Inflammatory macrophage (primary cell): Measurements from ENCODE around the gene FOLR2.
"Not testable (repeated sequence)": the region's sequence is repeated elsewhere in the genome, so short reads cannot be mapped to it uniquely, and the experiment has no call there.

Source experiments
- DNase-seq, 2 donors: peaks; one replicate each; pipeline ENCODE4 v3.0.0-alpha.2; 2020 to 2022

The FOLR2 gene

DNA sequence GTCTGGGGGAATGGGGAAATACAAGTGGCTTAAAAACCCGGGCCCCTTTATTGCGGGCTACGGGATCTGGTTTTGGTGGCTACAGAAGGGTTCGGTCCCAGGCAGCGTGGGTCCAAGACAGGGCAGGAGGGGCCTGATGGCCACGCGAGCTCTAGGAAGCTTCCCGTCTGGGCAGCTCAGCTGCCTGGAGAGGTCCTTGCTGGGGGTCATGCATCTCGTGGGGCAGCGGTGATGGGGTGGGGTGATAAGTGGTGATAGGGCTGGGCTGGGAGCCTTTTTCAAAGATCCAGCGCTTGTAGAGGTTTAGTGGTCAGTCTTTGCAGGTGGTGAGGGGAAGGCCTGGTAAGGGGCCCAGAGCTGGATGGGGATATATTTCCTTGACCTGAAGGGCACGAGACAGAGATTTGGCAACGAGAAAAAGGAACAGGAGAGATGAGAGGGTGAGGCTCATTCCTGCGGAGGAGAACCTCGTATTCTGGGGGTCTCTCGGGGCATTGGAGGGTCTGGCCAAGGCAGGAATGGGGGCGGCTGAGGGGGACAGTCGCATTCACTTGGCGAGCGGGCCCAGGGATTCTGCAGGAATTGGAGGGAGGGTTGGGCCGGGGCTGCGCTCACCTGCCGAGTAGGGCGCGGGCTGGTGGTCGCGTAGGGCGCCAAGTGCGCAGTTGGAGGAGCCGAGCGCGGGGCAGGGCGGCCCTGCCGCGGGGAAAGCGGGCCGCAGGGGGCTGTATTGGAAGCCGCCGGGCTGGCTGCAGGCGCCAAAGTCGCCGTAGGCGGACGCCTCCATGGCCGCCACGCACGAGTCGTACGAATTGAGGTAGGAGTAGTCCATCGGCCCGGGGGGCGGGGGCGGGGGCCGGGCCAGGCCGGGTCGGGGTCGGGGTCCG, 26.8 kb downstream of the FOLR2 start:
- DNase-seq = no peak

DNA sequence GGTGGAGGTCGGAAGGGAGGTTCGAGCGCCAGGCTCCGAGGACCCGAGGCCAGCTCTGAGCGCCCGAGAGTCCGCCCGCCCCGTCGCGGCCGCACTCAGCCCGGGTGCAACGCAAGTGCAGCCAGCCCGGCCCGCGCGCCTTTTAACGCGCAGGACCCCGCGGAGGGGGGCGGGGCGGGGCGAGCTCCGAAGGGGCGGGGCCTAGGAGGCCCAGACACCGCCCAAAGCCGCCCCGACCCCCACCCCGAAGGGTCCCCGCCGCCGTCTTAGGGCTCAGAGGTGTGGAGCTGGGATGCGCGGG, 27.4 kb downstream of the FOLR2 start, which contains the start of gene PHOX2A:
Gene PHOX2A (minus strand): TSS at position 117 of the 301 bp plus-strand sequence. CDS start 172 bp downstream, outside the sequence.
- no peak for DNase-seq

- DNase-seq = no peak
Measured at GRCh38 chr11:72244361-72245262, 28.0 kb downstream of the FOLR2 start.

DNA sequence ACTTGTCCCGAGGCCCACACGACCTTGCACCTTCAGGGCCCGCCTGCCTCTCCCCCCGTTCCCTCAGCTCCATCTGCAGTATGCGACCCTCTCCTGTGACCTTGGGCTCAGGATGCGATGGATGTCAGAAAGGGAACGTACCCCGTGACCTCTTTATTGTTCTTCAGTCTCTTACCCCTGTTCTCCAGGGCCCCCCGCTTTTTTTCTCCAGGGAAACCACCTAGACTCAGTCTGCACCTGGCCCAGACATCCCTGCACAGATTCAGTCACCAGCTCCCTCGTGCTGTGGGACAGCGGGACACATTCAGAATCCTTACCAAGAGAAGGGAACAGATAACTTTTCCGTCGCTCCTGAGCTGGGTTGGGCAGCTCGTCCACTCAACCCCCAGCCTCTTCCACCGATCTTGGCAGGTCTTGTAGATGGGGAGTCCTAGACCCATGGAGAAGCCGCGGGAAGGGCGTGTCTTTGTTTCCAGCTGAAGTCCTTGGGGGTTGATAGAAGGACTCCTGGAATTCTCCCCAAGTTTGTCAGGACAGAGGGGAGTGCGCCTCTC, 28.7 kb downstream of the FOLR2 start:
- no peak for DNase-seq

DNA sequence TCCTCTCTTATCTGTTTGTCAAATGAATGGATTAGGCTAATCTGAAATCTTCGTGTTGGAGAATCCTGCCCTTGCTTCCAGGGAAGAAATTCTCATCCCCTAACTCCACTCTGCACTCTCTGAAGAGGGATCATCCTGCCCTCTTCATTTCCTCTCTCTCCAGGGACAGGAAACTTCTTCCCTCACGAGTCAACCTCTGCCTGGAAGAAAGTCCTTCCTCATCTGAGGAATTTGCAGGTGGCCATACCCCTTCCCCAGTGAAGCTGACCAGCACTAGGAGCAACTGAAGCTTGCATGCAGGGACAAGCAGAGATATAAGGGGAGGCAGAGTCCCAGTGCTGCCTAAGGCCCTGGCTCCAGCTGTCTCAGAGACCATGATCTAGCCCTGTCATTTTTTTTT, 31.0 kb downstream of the FOLR2 start:
- DNase-seq = no peak

- no peak for DNase-seq
Measured at GRCh38 chr11:72249961-72250360, 33.4 kb downstream of the FOLR2 start.

- no peak for DNase-seq
Measured at GRCh38 chr11:72250661-72251464, 34.3 kb downstream of the FOLR2 start.

- no peak for DNase-seq
Measured at GRCh38 chr11:72251614-72252013, 35.0 kb downstream of the FOLR2 start.

- peak in 1 of 2 donors; percentile 28 for DNase-seq
Measured at GRCh38 chr11:72253392-72253791, 36.8 kb downstream of the FOLR2 start.

- no peak for DNase-seq
Measured at GRCh38 chr11:72254299-72254993, 37.9 kb downstream of the FOLR2 start.

DNA sequence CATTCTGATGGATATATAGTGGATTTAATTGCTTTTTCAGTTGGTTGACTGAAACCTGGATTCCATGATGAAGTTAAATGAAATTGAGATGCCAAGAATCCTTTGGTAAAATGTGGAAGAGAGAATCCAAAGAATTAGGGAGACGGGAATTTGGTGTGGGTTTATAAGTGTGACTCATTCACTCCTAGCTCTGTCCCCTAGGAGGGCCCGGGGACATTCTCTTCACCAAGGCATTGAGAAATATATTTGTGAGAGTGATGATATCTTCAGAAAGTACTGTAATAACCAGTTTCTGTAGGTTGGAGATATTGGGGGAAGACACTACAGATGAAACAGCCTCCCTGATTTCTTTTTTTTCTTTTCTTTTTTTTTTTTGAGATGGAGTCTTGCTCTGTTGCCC, 41.0 kb downstream of the FOLR2 start:
- DNase-seq = no peak

GRCh38 chr11:72259490-72259889, 42.9 kb downstream of the FOLR2 start:
- no peak for DNase-seq

GRCh38 chr11:72260574-72260973, 44.0 kb downstream of the FOLR2 start:
- DNase-seq = no peak

DNA sequence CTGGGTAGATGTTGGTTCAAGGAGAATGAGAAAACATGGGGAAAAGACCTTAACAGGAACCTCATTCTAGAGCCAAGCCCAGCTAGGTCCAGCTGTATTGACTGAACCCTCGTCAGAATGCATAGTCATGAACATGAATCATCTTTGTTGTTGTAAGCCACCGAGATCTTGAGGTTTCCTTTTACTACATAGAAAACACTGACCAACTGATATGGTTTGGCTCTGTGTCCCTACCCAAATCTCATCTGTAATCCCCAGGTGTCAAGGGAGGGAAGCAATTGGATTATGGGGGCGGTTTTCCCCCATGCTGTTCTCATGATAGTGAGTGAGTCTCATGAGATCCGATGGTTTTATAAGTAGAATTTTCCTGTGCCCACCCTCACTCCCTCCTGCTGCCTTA, 46.8 kb downstream of the FOLR2 start:
- peak; percentile 41 to 42 for DNase-seq

GRCh38 chr11:72265951-72266350, 49.4 kb downstream of the FOLR2 start:
- no peak for DNase-seq

- DNase-seq = not testable (repeated sequence)
Measured at GRCh38 chr11:72266960-72267359, 50.4 kb downstream of the FOLR2 start.

- no peak for DNase-seq
Measured at GRCh38 chr11:72267956-72268617, 51.5 kb downstream of the FOLR2 start.
